Measurements from ENCODE around the gene CYP3A5. TPM values are rescaled to one million over a fixed set of nuclear protein-coding genes. Genes with fewer than 3 reads are reported as not detected.

The CYP3A5 gene
- total and polyA plus RNA-seq, 2 of the 8 experiments (the other 6 are each of a cell fraction or from before 2014, with no cell fraction given) = 0.06 TPM; not detected in 1

- Histone ChIP-seq H3K4me3 (ENCODE audit: extremely low read depth in 1 of 4, insufficient read depth in 2 of 4, low read depth in 3 of 4, low read length in 4 of 4) (no peak overlapping the region), H2BK120ac (replicated peaks; ENCODE audit: low read depth, low read length) (no peak overlapping the region), H3K4me2 (ENCODE audit: insufficient read depth in 1 of 2, low read depth in 2 of 2, low read length in 2 of 2) (no peak overlapping the region), H3K27me3 (replicated peaks in 1 of 4; ENCODE audit: control insufficient read depth in 3 of 4, extremely low read depth in 1 of 4, insufficient read depth in 3 of 4, low read length in 3 of 4) (no peaks in the 10 kb centered on the region), H3K4ac (replicated peaks; ENCODE audit: insufficient read length, low read depth, low read length) (no peak overlapping the region), H3K18ac (ENCODE audit: extremely low read depth, low read length) (no peak overlapping the region), H3K23ac (ENCODE audit: insufficient read length) (no peak overlapping the region), H4K91ac (replicated peaks; ENCODE audit: insufficient read length, low read length) (no peak overlapping the region), H2AK5ac (ENCODE audit: low read depth, low read length) (no peak overlapping the region), H3K56ac (replicated peaks; ENCODE audit: insufficient read length, low read depth, low read length) (no peak overlapping the region), H4K8ac (ENCODE audit: extremely low read depth, insufficient read depth, low read length) (no peak overlapping the region), H2BK15ac (ENCODE audit: low read length) (no peak overlapping the region), H3K36me3 (ENCODE audit: control insufficient read depth in 2 of 4, insufficient read depth in 4 of 4, low read length in 3 of 4) (peaks cover 31 to 77% (median 59%) of the 10 kb centered on the region in 4 experiments), H4K20me1 (replicated peaks in 1 of 2; ENCODE audit: control insufficient read depth in 1 of 2, insufficient read depth in 2 of 2, low read length in 2 of 2) (peaks cover 3 to 5% of the 10 kb centered on the region in 2 experiments), H3K9me3 (ENCODE audit: insufficient read depth in 2 of 2, low read depth in 1 of 2, low read length in 1 of 2) (no peaks in the 10 kb centered on the region), H3K4me1 (replicated peaks in 1 of 4; ENCODE audit: control insufficient read depth in 3 of 4, insufficient read depth in 4 of 4, low read length in 3 of 4) (peaks cover 10 to 22% (median 17%) of the 10 kb centered on the region in 4 experiments), H3K23me2 (ENCODE audit: low read depth, low read length) (no peaks in the 10 kb centered on the region), H2BK5ac (ENCODE audit: low read depth, low read length) (no peak overlapping the region), H3K9ac (replicated peaks in 1 of 4; ENCODE audit: extremely low read depth in 1 of 4, low read depth in 3 of 4, low read length in 3 of 4) (no peak overlapping the region), H3K14ac (ENCODE audit: insufficient read length) (no peak overlapping the region), H3K79me1 (ENCODE audit: low read depth, low read length) (peaks cover 4% of the 10 kb centered on the region), H2BK20ac (ENCODE audit: low read length) (no peak overlapping the region), H2AFZ (ENCODE audit: low read length) (no peak overlapping the region), H3K79me2 (ENCODE audit: control insufficient read depth in 1 of 2, insufficient read depth in 2 of 2, low read length in 2 of 2) (0 out of 4 replicates have a peak, but pooled peaks cover 0 to 4% of the 10 kb centered on the region in 2 experiments), H3K27ac (ENCODE audit: low read depth, low read length) (no peak overlapping the region), H2BK12ac (ENCODE audit: low read depth, low read length) (no peak overlapping the region), H4K5ac (ENCODE audit: insufficient read length, low read depth, low read length) (no peak overlapping the region)
- DNase-seq (ENCODE audit: low read depth in 1 of 2, low spot score in 2 of 2) (no peak), FAIRE-seq (no peak)
- ChIA-PET POLR2A (ENCODE audit: partially characterized antibody) (interaction anchor here (1.1 to 3.8 kb wide), 3 partner anchors 10 to 400 kb away, joined by 3 to 13 read pairs (median 3); partner anchors contain the start of gene ZSCAN25), CTCF (ENCODE audit: partially characterized antibody) (interaction anchor here (0.6 to 1.1 kb wide), 3 partner anchors 10 to 429 kb away, joined by 3 to 4 read pairs (median 3); partner anchors contain the start of gene ZSCAN25)
- WGBS, 2 experiments (ENCODE audit: extremely low coverage in 1 of 2, insufficient coverage in 1 of 2, insufficient read length in 1 of 2, insufficient replicate concordance in 2 of 2, low coverage in 1 of 2, low lambda C conversion rate in 2 of 2, missing lambda C conversion rate in 1 of 2) = 95% methylated on average over 1 of the region's 1 CpG; no CpG with 5 or more reads in 1 of the 2 experiments
- no peak for TF ChIP-seq ASH2L (IDR thresholded peaks at IDR 0.05; ENCODE audit: low read length)
- TF ChIP-seq BACH1 (IDR thresholded peaks at IDR 0.05; ENCODE audit: low read length) = no peak
- no peak for TF ChIP-seq NRF1 (IDR thresholded peaks at IDR 0.05; ENCODE audit: low read depth, low read length)
- TF ChIP-seq HDAC2 (IDR thresholded peaks at IDR 0.05; ENCODE audit: borderline replicate concordance in 1 of 2, low read depth in 2 of 2, low read length in 2 of 2) = no peak
- no peak for TF ChIP-seq TAF7 (optimal IDR thresholded peaks at IDR 0.05; ENCODE audit: borderline replicate concordance, low read depth, low read length)
- no peak for TF ChIP-seq SRF (IDR thresholded peaks at IDR 0.05; ENCODE audit: low read depth, low read length)
- TF ChIP-seq CREB1 (IDR thresholded peaks at IDR 0.05) = no peak
- no peak for TF ChIP-seq GABPA (IDR thresholded peaks at IDR 0.05; ENCODE audit: borderline replicate concordance, insufficient read depth, low read length)
- no peak for TF ChIP-seq EP300 (IDR thresholded peaks at IDR 0.05; ENCODE audit: borderline replicate concordance in 1 of 2, low read depth in 2 of 2, low read length in 2 of 2)
- no peak for TF ChIP-seq KDM5A (IDR thresholded peaks at IDR 0.05; ENCODE audit: low read length)
Observed at GRCh38 chr7:99626661-99627060, 53.1 kb downstream of the CYP3A5 start.

Measured in H1 (cell line).